ENCODE results near the gene TIMMDC1. TPM values are rescaled to one million over a fixed set of nuclear protein-coding genes. Genes with fewer than 3 reads are reported as not detected.

The TIMMDC1 gene
- total RNA-seq, 2 experiments from 2014 or later, result 14.4 to 18.3 TPM

DNA sequence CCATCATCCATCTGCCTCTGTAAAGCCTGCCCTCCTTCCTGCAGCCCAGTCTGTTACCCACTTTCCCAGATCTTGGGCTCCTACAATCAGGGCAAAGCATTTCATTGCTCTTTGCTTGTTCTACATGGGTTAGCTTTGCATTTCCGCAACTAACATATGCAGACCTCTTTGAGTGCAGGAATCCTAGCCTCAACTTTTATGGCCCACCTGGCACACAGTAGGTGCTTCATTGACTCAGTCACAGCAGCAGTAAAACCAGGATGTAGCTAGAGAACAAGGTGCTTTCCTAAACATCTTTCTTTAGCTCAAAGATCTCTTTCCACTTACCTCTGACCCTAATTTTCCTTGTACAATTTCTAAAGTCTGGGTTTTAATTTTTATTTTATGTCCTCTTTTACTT, 57.6 kb downstream of the TIMMDC1 start:
- Mint-ChIP-seq H3K9me3 (no peaks in the 10 kb centered on the region), H3K27ac (no peak overlapping the region), H3K27me3 (no peaks in the 10 kb centered on the region), H3K4me3 (no peak overlapping the region), H3K4me1 (ENCODE audit: low read depth) (peaks cover 6% of the 10 kb centered on the region), H3K36me3 (ENCODE audit: low read depth) (no peaks in the 10 kb centered on the region)
- DNase-seq (no peak), ATAC-seq (ENCODE audit: poor library complexity) (no peak)
- Histone ChIP-seq H3K4me3 (ENCODE audit: low read length) (no peak overlapping the region), H3K9me3 (ENCODE audit: control insufficient read depth in 1 of 2, insufficient read depth in 1 of 2, low read length in 2 of 2) (no peaks in the 10 kb centered on the region), H3K36me3 (ENCODE audit: insufficient read depth, low read length) (no peaks in the 10 kb centered on the region), H3K27me3 (ENCODE audit: control insufficient read depth in 1 of 2, insufficient read depth in 2 of 2, low read length in 2 of 2) (no peaks in the 10 kb centered on the region), H3K4me1 (ENCODE audit: insufficient read depth, low read length) (peaks cover 16% of the 10 kb centered on the region), H3K27ac (ENCODE audit: low read depth in 1 of 2, low read length in 2 of 2) (no peak overlapping the region)
- CTCF ChIA-PET, result no interaction called here
- intact Hi-C loops (cut with DNase I, micrococcal nuclease), result loop anchor here (5.0 to 10.0 kb wide), 2 partner anchors 91 to 674 kb away; partner anchors contain the start of genes POGLUT1 (in 1 of the 2) and TMEM39A (in 1 of the 2)
- TF ChIP-seq, protein P1, sequence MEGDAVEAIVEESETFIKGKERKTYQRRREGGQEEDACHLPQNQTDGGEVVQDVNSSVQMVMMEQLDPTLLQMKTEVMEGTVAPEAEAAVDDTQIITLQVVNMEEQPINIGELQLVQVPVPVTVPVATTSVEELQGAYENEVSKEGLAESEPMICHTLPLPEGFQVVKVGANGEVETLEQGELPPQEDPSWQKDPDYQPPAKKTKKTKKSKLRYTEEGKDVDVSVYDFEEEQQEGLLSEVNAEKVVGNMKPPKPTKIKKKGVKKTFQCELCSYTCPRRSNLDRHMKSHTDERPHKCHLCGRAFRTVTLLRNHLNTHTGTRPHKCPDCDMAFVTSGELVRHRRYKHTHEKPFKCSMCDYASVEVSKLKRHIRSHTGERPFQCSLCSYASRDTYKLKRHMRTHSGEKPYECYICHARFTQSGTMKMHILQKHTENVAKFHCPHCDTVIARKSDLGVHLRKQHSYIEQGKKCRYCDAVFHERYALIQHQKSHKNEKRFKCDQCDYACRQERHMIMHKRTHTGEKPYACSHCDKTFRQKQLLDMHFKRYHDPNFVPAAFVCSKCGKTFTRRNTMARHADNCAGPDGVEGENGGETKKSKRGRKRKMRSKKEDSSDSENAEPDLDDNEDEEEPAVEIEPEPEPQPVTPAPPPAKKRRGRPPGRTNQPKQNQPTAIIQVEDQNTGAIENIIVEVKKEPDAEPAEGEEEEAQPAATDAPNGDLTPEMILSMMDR (IDR thresholded peaks at IDR 0.05), result no peak
- POLR2A ChIA-PET, result no interaction called here

DNA sequence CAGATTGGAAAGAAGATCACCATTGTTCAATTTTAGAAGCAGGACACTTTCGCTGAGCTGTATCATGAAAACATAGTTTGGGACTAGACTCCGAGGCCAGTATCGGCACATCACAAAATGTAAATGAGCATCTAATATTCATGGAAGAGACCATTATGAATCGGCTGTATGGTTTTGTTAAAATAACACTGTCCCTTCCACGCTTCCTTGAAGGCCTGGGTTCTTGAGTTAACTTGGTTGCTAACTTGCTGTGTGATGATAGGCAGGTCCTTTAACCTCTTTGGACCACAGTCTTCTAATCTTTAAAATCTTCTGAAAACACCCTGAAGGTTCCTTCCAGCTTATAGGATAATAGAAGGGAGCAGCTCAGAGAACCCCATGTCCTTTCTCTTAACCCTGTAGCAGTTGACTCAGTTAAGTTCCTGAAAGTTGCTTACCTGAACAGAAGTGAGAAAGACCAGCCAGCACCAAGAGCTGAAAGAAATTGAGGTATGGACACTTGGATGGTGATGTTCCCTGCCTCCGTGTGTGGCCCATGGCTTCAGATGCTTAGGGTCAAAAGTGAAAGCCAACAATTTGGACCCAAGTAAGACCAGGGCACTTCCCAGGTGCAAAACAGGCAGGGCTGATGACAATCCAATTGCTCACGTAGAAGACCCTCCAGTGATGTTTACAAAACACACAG, 59.0 kb downstream of the TIMMDC1 start:
- Histone ChIP-seq H3K4me1 (ENCODE audit: insufficient read depth, low read length) (peaks cover 18% of the 10 kb centered on the region), H3K36me3 (ENCODE audit: insufficient read depth, low read length) (no peaks in the 10 kb centered on the region), H3K9me3 (ENCODE audit: control insufficient read depth in 1 of 2, insufficient read depth in 1 of 2, low read length in 2 of 2) (no peaks in the 10 kb centered on the region), H3K27me3 (ENCODE audit: control insufficient read depth in 1 of 2, insufficient read depth in 2 of 2, low read length in 2 of 2) (no peaks in the 10 kb centered on the region), H3K27ac (ENCODE audit: low read depth in 1 of 2, low read length in 2 of 2) (no peak overlapping the region), H3K4me3 (ENCODE audit: low read length) (no peak overlapping the region)
- H3K4me1 Mint-ChIP-seq (ENCODE audit: low read depth), result peaks cover 6% of the 10 kb centered on the region
- no peaks in the 10 kb centered on the region for H3K27me3 Mint-ChIP-seq
- no peak overlapping the region for H3K4me3 Mint-ChIP-seq
- H3K27ac Mint-ChIP-seq, result no peak overlapping the region
- CTCF ChIA-PET, result no interaction called here
- H3K9me3 Mint-ChIP-seq, result no peaks in the 10 kb centered on the region
- POLR2A ChIA-PET, result interaction anchor here (0.7 to 1.3 kb wide), 2 partner anchors 94 to 120 kb away, joined by 3 read pairs; partner anchors contain the start of gene TMEM39A
- TF ChIP-seq, protein P1 (IDR thresholded peaks at IDR 0.05), result no peak
- no peak for DNase-seq
- no peak for ATAC-seq (ENCODE audit: poor library complexity)
- intact Hi-C loops (cut with DNase I, micrococcal nuclease), result loop anchor here (5.0 to 10.0 kb wide), 2 partner anchors 93 to 675 kb away; partner anchors contain the start of genes POGLUT1 (in 1 of the 2) and TMEM39A (in 1 of the 2)
- H3K36me3 Mint-ChIP-seq (ENCODE audit: low read depth), result no peaks in the 10 kb centered on the region

DNA sequence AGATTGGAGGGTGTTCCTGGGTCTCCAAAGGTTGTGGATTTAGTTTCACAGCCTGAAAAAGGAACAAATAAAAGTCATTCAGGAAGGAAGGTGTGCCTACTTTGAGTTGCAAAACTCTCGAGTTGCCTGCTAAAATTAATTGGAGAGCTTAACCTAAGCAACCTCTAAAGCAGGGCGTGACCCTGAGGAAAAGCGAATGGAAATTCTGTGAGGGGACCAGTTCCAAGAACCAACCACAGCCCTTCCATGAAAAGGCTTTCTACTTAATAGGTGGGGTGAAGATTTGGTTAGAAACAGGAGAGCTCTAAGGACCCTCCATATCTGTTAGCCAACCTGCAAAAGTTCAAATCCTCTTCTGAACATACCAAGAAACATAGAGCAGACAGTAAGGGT, 59.5 kb downstream of the TIMMDC1 start:
- Mint-ChIP-seq H3K36me3 (ENCODE audit: low read depth) (no peaks in the 10 kb centered on the region), H3K27ac (no peak overlapping the region), H3K4me1 (ENCODE audit: low read depth) (peaks cover 6% of the 10 kb centered on the region), H3K4me3 (no peak overlapping the region), H3K27me3 (no peaks in the 10 kb centered on the region), H3K9me3 (no peaks in the 10 kb centered on the region)
- Histone ChIP-seq H3K36me3 (ENCODE audit: insufficient read depth, low read length) (no peaks in the 10 kb centered on the region), H3K27me3 (ENCODE audit: control insufficient read depth in 1 of 2, insufficient read depth in 2 of 2, low read length in 2 of 2) (no peaks in the 10 kb centered on the region), H3K4me3 (ENCODE audit: low read length) (no peak overlapping the region), H3K27ac (ENCODE audit: low read depth in 1 of 2, low read length in 2 of 2) (no peak overlapping the region), H3K4me1 (ENCODE audit: insufficient read depth, low read length) (peaks cover 22% of the 10 kb centered on the region), H3K9me3 (ENCODE audit: control insufficient read depth in 1 of 2, insufficient read depth in 1 of 2, low read length in 2 of 2) (no peaks in the 10 kb centered on the region)
- ATAC-seq (ENCODE audit: poor library complexity) (no peak), DNase-seq (no peak)
- ChIA-PET POLR2A (interaction anchor here (0.7 to 1.3 kb wide), 2 partner anchors 94 to 120 kb away, joined by 3 read pairs; partner anchors contain the start of gene TMEM39A), CTCF (no interaction called here)
- TF ChIP-seq, protein P1 (IDR thresholded peaks at IDR 0.05), result no peak
- intact Hi-C loops (cut with DNase I, micrococcal nuclease), result loop anchor here (5.0 to 10.0 kb wide), 2 partner anchors 93 to 676 kb away; partner anchors contain the start of genes POGLUT1 (in 1 of the 2) and TMEM39A (in 1 of the 2)

Data from CD4-positive, alpha-beta T cell (primary cell).